Midbrain (tissue), 1 donor: Measurements from ENCODE around the gene ENPP7.

Source experiments
- DNase-seq: peaks from one replicate; lab custom pipeline; 2025; lab: John Stamatoyannopoulos, UW

ENPP7 gene

DNA sequence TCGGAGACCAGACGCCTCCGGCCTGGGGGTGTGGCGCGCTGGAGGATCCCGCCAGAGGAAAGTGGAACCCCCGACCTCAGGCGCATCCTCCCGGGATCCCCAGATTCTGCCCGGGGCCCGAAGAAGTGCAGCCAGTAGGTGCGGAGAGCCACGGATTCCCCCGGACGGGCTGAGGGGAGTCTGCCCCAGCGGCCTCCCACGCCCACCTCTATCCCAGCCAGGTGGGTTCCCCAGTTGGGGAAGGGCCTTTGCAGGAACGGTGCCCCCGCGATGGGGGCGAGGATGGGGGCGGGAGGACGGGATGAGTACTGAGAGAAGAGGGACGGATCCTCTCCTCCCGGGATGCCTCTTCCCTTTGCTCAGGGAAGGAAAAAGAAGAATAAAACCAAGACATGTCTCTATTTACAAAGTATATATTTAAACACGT is 61.0 kb downstream of the ENPP7 start:
- no peak for DNase-seq
